Epithelial cell of proximal tubule (primary cell): ENCODE data around the gene SLC4A8. TPM values are rescaled to one million over a fixed set of nuclear protein-coding genes. Genes with fewer than 3 reads are reported as not detected.

Source experiments
- DNase-seq: peaks from one replicate; pipeline ENCODE4 v3.0.0-alpha.2; 2011; ENCODE audit warnings: low read depth
- H3K4me3 ChIP-seq: 2 replicates; pipeline ENCODE4 v1.5.1; 2011; ENCODE audit warnings: low read depth, mild to moderate bottlenecking, low read length
- total RNA-seq: library from RNA; depleted of rRNA; stranded (reverse); fragments of >200 nt; gene quantifications from 2 replicates; pipeline ENCODE4 v1.2.3, GENCODE V29; 2015
- TF ChIP-seq, protein P1 (sequence below): conservative IDR thresholded peaks from 2 replicates; pipeline ENCODE4 v1.5.1; 2012; ENCODE audit warnings: low read depth, mild to moderate bottlenecking, low read length

Gene SLC4A8
- total RNA-seq, 1 donor from 2014 or later, result 0.86 TPM

- TF ChIP-seq, protein P1, sequence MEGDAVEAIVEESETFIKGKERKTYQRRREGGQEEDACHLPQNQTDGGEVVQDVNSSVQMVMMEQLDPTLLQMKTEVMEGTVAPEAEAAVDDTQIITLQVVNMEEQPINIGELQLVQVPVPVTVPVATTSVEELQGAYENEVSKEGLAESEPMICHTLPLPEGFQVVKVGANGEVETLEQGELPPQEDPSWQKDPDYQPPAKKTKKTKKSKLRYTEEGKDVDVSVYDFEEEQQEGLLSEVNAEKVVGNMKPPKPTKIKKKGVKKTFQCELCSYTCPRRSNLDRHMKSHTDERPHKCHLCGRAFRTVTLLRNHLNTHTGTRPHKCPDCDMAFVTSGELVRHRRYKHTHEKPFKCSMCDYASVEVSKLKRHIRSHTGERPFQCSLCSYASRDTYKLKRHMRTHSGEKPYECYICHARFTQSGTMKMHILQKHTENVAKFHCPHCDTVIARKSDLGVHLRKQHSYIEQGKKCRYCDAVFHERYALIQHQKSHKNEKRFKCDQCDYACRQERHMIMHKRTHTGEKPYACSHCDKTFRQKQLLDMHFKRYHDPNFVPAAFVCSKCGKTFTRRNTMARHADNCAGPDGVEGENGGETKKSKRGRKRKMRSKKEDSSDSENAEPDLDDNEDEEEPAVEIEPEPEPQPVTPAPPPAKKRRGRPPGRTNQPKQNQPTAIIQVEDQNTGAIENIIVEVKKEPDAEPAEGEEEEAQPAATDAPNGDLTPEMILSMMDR, result no peak
- H3K4me3 ChIP-seq, result no peak overlapping the region
- no peak for DNase-seq
Observed at GRCh38 chr12:51382173-51382572, 42.5 kb upstream of the SLC4A8 start.

DNA sequence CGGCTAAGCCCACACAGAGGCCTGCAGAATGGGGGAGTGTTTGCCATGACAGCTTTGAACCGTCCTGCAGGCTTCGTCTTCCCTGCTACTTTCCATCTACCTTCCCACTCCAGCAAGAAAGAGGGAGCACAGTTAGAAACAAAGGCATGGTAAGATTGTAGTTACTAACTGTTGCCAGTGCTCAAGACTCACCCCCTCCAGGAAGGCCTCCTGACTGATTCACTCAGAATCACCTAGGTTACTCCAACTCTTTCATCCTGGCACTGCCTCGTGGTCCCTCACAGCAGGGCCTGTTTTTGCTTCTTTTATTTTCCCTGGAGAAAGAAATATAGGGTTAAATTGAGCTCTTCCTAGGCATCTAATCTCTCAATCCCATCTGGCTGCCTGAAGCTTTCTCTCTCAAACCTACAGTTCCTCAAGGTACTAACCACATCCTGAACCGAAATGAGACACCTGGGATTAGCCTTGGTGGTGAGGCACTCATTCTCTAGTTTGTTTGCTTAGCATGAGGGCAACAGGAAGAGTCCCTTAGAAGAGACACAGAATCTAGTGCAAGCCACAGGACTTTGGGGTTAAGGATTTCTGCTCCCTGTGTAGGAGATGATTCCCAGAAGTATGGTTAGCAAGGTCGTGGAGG is 41.2 kb upstream of the SLC4A8 start:
- no peak overlapping the region for H3K4me3 ChIP-seq
- TF ChIP-seq, protein P1, result no peak
- DNase-seq, result no peak

GRCh38 chr12:51386351-51386750 is 38.3 kb upstream of the SLC4A8 start:
- no peak for DNase-seq
- H3K4me3 ChIP-seq, result no peak overlapping the region
- TF ChIP-seq, protein P1, result no peak

DNA sequence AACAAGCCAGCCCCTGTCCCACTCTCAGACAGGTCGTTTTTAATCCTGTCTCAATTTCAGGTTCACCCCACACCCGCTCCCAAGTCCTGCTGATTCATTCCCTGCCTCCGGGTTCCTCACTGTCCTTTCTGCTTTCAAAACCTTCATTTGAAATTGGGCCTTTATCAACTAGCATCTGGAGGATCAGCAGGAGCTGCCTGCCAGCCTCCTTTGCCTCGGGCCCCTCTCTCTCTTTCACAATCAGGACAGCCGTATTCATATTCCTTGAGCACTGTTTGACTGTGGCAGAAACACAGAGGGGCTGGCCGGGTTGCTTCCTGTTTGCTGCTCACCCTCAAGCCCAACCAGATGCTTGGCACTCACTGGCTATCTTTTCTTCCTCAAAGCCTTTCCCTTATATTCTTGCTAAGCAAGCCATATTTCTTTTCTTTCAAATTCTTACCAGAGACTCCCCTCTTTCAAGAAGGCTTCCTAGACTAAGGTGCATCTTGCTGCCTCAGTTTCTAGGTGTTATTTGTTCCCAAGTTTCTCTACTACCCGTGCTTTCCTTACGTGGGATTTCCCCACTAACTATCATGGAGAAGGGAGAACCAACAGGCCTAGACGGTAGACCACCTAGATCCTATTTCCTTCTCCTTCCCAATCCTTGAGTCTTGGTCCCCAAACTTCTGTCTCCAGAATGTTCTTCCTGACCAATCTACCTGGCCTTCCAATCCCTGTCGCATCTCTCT is 36.4 kb upstream of the SLC4A8 start:
- TF ChIP-seq, protein P1, result no peak
- no peak overlapping the region for H3K4me3 ChIP-seq
- no peak for DNase-seq

GRCh38 chr12:51388846-51389245 is 35.8 kb upstream of the SLC4A8 start:
- no peak for DNase-seq
- no peak overlapping the region for H3K4me3 ChIP-seq
- TF ChIP-seq, protein P1, result no peak

DNA sequence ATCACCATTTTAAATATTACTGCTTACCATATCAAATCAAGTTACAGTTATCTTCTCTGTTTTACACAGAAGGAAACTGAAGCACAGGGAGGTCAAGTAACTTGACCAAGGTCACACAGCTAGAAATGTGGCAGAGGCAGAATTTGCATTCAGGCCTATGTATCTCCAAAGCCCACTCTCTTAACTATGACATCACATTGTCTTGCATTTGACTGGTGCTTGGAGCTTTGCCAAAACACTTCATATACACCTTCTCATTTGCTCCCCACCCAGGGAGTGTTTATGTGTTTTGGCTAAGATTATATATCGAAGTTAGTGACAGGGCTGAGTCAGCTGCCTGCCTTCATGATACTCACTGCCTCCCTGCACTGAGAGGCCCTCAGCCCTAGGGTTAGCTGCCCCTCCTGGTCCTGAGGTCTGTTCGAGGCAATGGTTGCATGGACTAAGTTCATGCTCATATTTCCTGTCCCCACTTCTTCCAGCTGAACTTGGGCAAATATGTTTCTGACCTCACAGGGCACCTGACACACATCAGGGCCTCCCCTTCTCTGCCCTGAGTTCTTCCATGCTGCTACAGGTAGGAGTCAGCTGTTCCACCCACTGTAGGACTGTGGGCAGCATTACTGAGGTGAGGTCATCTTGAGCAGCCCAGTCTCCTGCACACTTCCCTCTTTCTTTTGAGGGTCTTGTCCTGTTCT is 35.2 kb upstream of the SLC4A8 start:
- TF ChIP-seq, protein P1, result no peak
- DNase-seq, result no peak
- no peak overlapping the region for H3K4me3 ChIP-seq

DNA sequence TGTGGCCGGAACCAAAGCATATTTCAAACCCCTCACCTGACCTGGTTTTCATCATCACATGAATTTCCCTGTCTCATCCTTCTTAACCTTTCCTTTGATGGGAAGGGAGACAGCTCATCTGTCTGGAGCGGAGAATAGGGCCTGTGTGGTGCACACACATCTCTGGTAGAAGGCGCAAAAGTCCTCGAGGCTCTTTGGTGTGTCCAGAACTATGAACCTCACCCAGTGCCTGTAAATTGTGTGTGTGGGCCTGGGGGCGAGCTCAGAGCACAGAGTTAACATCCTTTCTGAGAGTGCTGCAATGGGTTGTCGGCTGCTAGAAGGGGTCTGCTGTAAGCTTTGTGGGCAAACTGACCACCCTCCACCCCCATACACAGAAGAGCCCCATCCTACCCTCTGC is 34.2 kb upstream of the SLC4A8 start:
- H3K4me3 ChIP-seq, result no peak overlapping the region
- no peak for DNase-seq
- TF ChIP-seq, protein P1, result no peak
